Astrocyte of the hippocampus (primary cell): ENCODE data around the gene CUL9.

ENCODE experiments used
- DNase-seq: peaks from one replicate; pipeline ENCODE4 v3.0.0; 2011; ENCODE audit warnings: low read depth, low spot score

Gene CUL9

DNA sequence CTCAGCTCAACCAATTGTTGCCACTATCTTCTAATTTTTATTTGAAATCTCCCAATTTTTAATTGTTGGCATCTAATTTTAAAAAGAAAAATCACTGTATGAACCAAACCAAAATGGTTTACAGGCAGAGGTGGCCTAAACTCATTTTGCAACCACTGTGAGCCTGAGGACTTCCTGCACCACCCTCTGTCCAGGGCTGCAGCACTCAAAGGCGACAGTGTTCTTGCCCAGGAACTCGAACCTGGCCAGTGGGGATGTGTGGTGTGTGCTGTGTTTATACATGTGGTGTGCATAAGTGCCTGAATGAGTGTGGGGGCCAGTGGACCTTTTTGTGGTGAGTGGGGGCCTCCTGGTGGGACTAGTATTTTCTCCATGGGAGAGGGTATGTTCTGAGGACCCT lies 91.7 kb downstream of the CUL9 start:
- DNase-seq = no peak
